Stimulated activated CD8-positive, alpha-beta memory T cell treated with anti-CD3 and anti-CD28 coated beads, Interleukin-7, amount 100 ng/mL, for 48 hours (primary cell): ENCODE measurements around the gene SNX8.

Experiments used
- DNase-seq, 2 donors: peaks; one replicate each; pipeline ENCODE4 v3.0.0-alpha.2; 2020; ENCODE audit warnings: low read depth in 1 of 2; ENCODE audit errors: extremely low read depth in 1 of 2

SNX8 gene

GRCh38 chr7:2208712-2209111 lies 105.5 kb downstream of the SNX8 start:
- no peak for DNase-seq

- no peak for DNase-seq
Measured at GRCh38 chr7:2205036-2205780, 109.0 kb downstream of the SNX8 start.

GRCh38 chr7:2204446-2204845 lies 109.8 kb downstream of the SNX8 start:
- no peak for DNase-seq

- DNase-seq: no peak
Measured at GRCh38 chr7:2203766-2204300, 110.4 kb downstream of the SNX8 start.

- DNase-seq: no peak
Measured at GRCh38 chr7:2202901-2203765, 111.1 kb downstream of the SNX8 start.

- no peak for DNase-seq
Measured at GRCh38 chr7:2202361-2202761, 111.9 kb downstream of the SNX8 start.
